ENCODE measurements around the gene C20orf204. TPM values are rescaled to one million over a fixed set of nuclear protein-coding genes. Genes with fewer than 3 reads are reported as not detected.
A peak's percentile ranks its signal among the peaks of the same experiment; 100 is the strongest.

Gene C20orf204
- total RNA-seq, 2 experiments from 2014 or later, result 9.7 to 9.8 TPM

GRCh38 chr20:64040231-64041039 is 4.5 kb downstream of the C20orf204 start:
- ATAC-seq (ENCODE audit: low read depth), result no peak
- Mint-ChIP-seq H3K36me3 (peaks cover 1% of the 10 kb centered on the region), H3K4me3 (peak overlapping the region; percentile 57), H3K4me1 (peaks cover 39% of the 10 kb centered on the region), H3K27me3 (peaks cover 3% of the 10 kb centered on the region), H3K27ac (peak overlapping the region; percentile 66), H3K9me3 (no peaks in the 10 kb centered on the region)
- POLR2A ChIA-PET, result interaction anchor here (1.0 to 7.1 kb wide), 11 partner anchors 13 to 382 kb away, joined by 3 to 142 read pairs (median 8); partner anchors contain the start of genes PRPF6, RTEL1, SAMD10 and TCEA2
- DNase-seq, result peak; percentile 42

- peak overlapping the region; percentile 79 for H3K27ac Mint-ChIP-seq
- H3K27me3 Mint-ChIP-seq, result peaks cover 5% of the 10 kb centered on the region
- POLR2A ChIA-PET, result interaction anchor here (0.6 to 7.1 kb wide), 9 partner anchors 12 to 61 kb away, joined by 3 to 142 read pairs (median 6); partner anchors contain the start of genes PRPF6, SAMD10 and TCEA2
- DNase-seq, result peak; percentile 45
- no peak for ATAC-seq (ENCODE audit: low read depth)
- H3K4me3 Mint-ChIP-seq, result peak overlapping the region; percentile 57
- H3K4me1 Mint-ChIP-seq, result peaks cover 40% of the 10 kb centered on the region
- no peaks in the 10 kb centered on the region for H3K9me3 Mint-ChIP-seq
- H3K36me3 Mint-ChIP-seq, result peaks cover 1% of the 10 kb centered on the region
These were observed 5.2 kb downstream of the C20orf204 start for GRCh38 chr20:64041040-64041780.

- Mint-ChIP-seq H3K9me3 (no peaks in the 10 kb centered on the region), H3K27me3 (peaks cover 10% of the 10 kb centered on the region), H3K36me3 (peaks cover 1% of the 10 kb centered on the region), H3K27ac (peak overlapping the region; percentile 79), H3K4me1 (peaks cover 38% of the 10 kb centered on the region), H3K4me3 (peak overlapping the region; percentile 48)
- ATAC-seq (ENCODE audit: low read depth), result no peak
- POLR2A ChIA-PET, result interaction anchor here (0.6 to 7.1 kb wide), 5 partner anchors 12 to 61 kb away, joined by 3 to 142 read pairs (median 12); partner anchors contain the start of genes PRPF6, SAMD10 and TCEA2
- DNase-seq, result peak; percentile 43
These were observed 5.7 kb downstream of the C20orf204 start for GRCh38 chr20:64041781-64042053.

- peaks cover 13% of the 10 kb centered on the region for H3K27me3 Mint-ChIP-seq
- peak overlapping the region; percentile 79 for H3K27ac Mint-ChIP-seq
- peaks cover 1% of the 10 kb centered on the region for H3K36me3 Mint-ChIP-seq
- ATAC-seq (ENCODE audit: low read depth) (no peak), DNase-seq (peak; percentile 56)
- H3K4me3 Mint-ChIP-seq, result peak overlapping the region; percentile 81
- no peaks in the 10 kb centered on the region for H3K9me3 Mint-ChIP-seq
- POLR2A ChIA-PET, result interaction anchor here (0.5 to 7.1 kb wide), 6 partner anchors 10 to 62 kb away, joined by 3 to 142 read pairs (median 6); partner anchors contain the start of genes PRPF6, SAMD10 and TCEA2
- peaks cover 33% of the 10 kb centered on the region for H3K4me1 Mint-ChIP-seq
These were observed 6.2 kb downstream of the C20orf204 start for GRCh38 chr20:64042054-64042781.

GRCh38 chr20:64043768-64044167 is 7.8 kb downstream of the C20orf204 start:
- no peak for DNase-seq
- H3K4me3 Mint-ChIP-seq, result no peak overlapping the region
- peaks cover 30% of the 10 kb centered on the region for H3K4me1 Mint-ChIP-seq
- H3K27me3 Mint-ChIP-seq, result peaks cover 19% of the 10 kb centered on the region
- H3K27ac Mint-ChIP-seq, result peak overlapping the region; percentile 56
- peaks cover 1% of the 10 kb centered on the region for H3K36me3 Mint-ChIP-seq
- H3K9me3 Mint-ChIP-seq, result no peaks in the 10 kb centered on the region
- POLR2A ChIA-PET, result interaction anchor here (0.7 to 2.4 kb wide), 3 partner anchors 10 to 176 kb away, joined by 3 to 26 read pairs (median 3); no protein-coding TSS in a partner anchor
- ATAC-seq (ENCODE audit: low read depth), result no peak

GRCh38 chr20:64044484-64045247 is 8.7 kb downstream of the C20orf204 start:
- peak overlapping the region; percentile 0 for H3K27ac Mint-ChIP-seq
- no peak for ATAC-seq (ENCODE audit: low read depth)

GRCh38 chr20:64045346-64046011 is 9.5 kb downstream of the C20orf204 start:
- Mint-ChIP-seq H3K4me3 (no peak overlapping the region), H3K36me3 (no peaks in the 10 kb centered on the region), H3K27ac (peak overlapping the region; percentile 0), H3K27me3 (peaks cover 25% of the 10 kb centered on the region), H3K4me1 (peaks cover 21% of the 10 kb centered on the region), H3K9me3 (no peaks in the 10 kb centered on the region)
- POLR2A ChIA-PET, result no interaction called here
- DNase-seq, result no peak
- no peak for ATAC-seq (ENCODE audit: low read depth)

More at GRCh38 chr20:64044484-64045247, 8.7 kb downstream of the C20orf204 start:
- peaks cover 1% of the 10 kb centered on the region for H3K36me3 Mint-ChIP-seq
- H3K4me1 Mint-ChIP-seq, result peaks cover 28% of the 10 kb centered on the region
- no peak overlapping the region for H3K4me3 Mint-ChIP-seq
- H3K9me3 Mint-ChIP-seq, result no peaks in the 10 kb centered on the region
- H3K27me3 Mint-ChIP-seq, result peaks cover 22% of the 10 kb centered on the region
- POLR2A ChIA-PET, result interaction anchor here (0.7 to 2.4 kb wide), 4 partner anchors 9 to 177 kb away, joined by 3 to 26 read pairs (median 3); partner anchors contain the start of gene TCEA2
- no peak for DNase-seq

- Mint-ChIP-seq H3K9me3 (no peaks in the 10 kb centered on the region), H3K27me3 (peaks cover 28% of the 10 kb centered on the region), H3K27ac (no peak overlapping the region), H3K4me3 (no peak overlapping the region), H3K4me1 (peaks cover 13% of the 10 kb centered on the region), H3K36me3 (no peaks in the 10 kb centered on the region)
- DNase-seq (no peak), ATAC-seq (ENCODE audit: low read depth) (no peak)
- POLR2A ChIA-PET, result interaction anchor here (0.6 kb wide), 1 partner anchor 106 kb away, joined by 4 read pairs; no protein-coding TSS in a partner anchor
These were observed 11.0 kb downstream of the C20orf204 start for GRCh38 chr20:64047046-64047389.

GRCh38 chr20:64047968-64048401 is 12.0 kb downstream of the C20orf204 start:
- no peak for ATAC-seq (ENCODE audit: low read depth)
- H3K4me3 Mint-ChIP-seq, result peak overlapping the region; percentile 30
- DNase-seq, result no peak
- H3K27ac Mint-ChIP-seq, result no peak overlapping the region
- no peaks in the 10 kb centered on the region for H3K36me3 Mint-ChIP-seq
- peaks cover 28% of the 10 kb centered on the region for H3K27me3 Mint-ChIP-seq
- POLR2A ChIA-PET, result interaction anchor here (0.6 kb wide), 1 partner anchor 107 kb away, joined by 4 read pairs; no protein-coding TSS in a partner anchor
- H3K4me1 Mint-ChIP-seq, result peaks cover 13% of the 10 kb centered on the region
- H3K9me3 Mint-ChIP-seq, result no peaks in the 10 kb centered on the region

GRCh38 chr20:64048402-64049044 is 12.5 kb downstream of the C20orf204 start:
- H3K4me1 Mint-ChIP-seq, result peaks cover 13% of the 10 kb centered on the region
- no peak overlapping the region for H3K4me3 Mint-ChIP-seq
- no peak overlapping the region for H3K27ac Mint-ChIP-seq
- no peaks in the 10 kb centered on the region for H3K36me3 Mint-ChIP-seq
- peaks cover 30% of the 10 kb centered on the region for H3K27me3 Mint-ChIP-seq
- no peak for ATAC-seq (ENCODE audit: low read depth)
- DNase-seq, result peak; percentile 41
- POLR2A ChIA-PET, result no interaction called here
- H3K9me3 Mint-ChIP-seq, result no peaks in the 10 kb centered on the region

GRCh38 chr20:64049060-64049877 is 13.3 kb downstream of the C20orf204 start, which contains the start of gene SOX18:
Gene SOX18, minus strand, starts transcription at chr20:64049639. Its CDS starts 123 bp downstream, at chr20:64049516.
- POLR2A ChIA-PET, result no interaction called here

More at GRCh38 chr20:64049060-64049877, 13.3 kb downstream of the C20orf204 start, which contains the start of gene SOX18:
- Mint-ChIP-seq H3K9me3 (no peaks in the 10 kb centered on the region), H3K4me1 (peaks cover 10% of the 10 kb centered on the region), H3K4me3 (peak within 1 kb of the TSS; percentile 71), H3K27me3 (peaks cover 28% of the 10 kb centered on the region), H3K36me3 (no peaks in the 10 kb centered on the region), H3K27ac (no peak within 1 kb of the TSS)
- DNase-seq, result peak; percentile 66
- peak; percentile 59 for ATAC-seq (ENCODE audit: low read depth)

Data from activated naive CD8-positive, alpha-beta T cell treated with anti-CD3 and anti-CD28 coated beads, Interleukin-2, amount 10 ng/mL, durations not matched to agents 7 days and 5 days (primary cell).